Measurements from ENCODE around the gene FABP1.

DNA sequence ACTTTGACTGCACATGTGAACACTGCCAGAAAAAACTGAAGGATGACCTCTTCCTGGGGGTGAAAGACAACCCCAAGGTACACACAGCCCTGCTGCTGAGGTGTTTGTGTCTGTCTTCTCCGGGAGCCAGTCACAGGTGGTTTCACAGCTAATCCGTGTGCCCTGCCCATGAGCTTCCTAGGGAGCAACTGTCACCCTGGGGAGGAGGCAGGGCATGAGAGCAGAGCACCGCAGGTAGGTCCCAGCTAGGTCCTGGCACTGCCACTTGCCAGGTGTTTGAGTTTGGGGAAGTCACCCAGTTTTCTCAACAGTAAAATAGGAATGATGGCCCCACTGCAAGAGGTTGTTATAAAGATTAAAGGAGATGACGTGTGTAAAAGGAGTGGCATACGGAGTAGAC is 31.2 kb downstream of the FABP1 start:
- no peak for TF ChIP-seq POLR2A (IDR thresholded peaks at IDR 0.05; ENCODE audit: low read depth, low read length)
- no peak for TF ChIP-seq POLR2AphosphoS5 (IDR thresholded peaks at IDR 0.05; ENCODE audit: low read depth, low read length)
- no peak for TF ChIP-seq PAX5 (IDR thresholded peaks at IDR 0.05; ENCODE audit: insufficient read depth, low read length, severe bottlenecking)
- no peak for TF ChIP-seq TAF1 (IDR thresholded peaks at IDR 0.05; ENCODE audit: low read depth, low read length)

All from GM12891 (cell line).